Sigmoid colon (tissue), 7 donors: ENCODE data around the gene FOXP1. TPM values are rescaled to one million over a fixed set of nuclear protein-coding genes. Genes with fewer than 3 reads are reported as not detected.

Experiments
- DNase-seq: peaks from one replicate; pipeline ENCODE4 v3.0.0-alpha.2; 2019
- H3K27ac ChIP-seq, 4 donors: fragments of 200-600 bp; sonication (generic); one replicate each; pipeline ENCODE4 v1.5.1; 2016 to 2019; ENCODE audit warnings: mild to moderate bottlenecking in 1 of 4
- H3K27me3 ChIP-seq, 3 donors: fragments of 200-600 bp; sonication (generic); one replicate each; pipeline ENCODE4 v1.5.1; 2019; ENCODE audit warnings: mild to moderate bottlenecking in 1 of 3
- H3K36me3 ChIP-seq, 4 donors: fragments of 200-600 bp; sonication (generic); one replicate each; pipeline ENCODE4 v1.5.1; 2016 to 2019
- H3K4me1 ChIP-seq, 4 donors: fragments of 200-600 bp; sonication (generic); one replicate each; pipeline ENCODE4 v1.5.1; 2017 to 2019
- H3K4me3 ChIP-seq, 4 donors: fragments of 200-600 bp; sonication (generic); one replicate each; pipeline ENCODE4 v1.5.1; 2017 to 2019; ENCODE audit warnings: mild to moderate bottlenecking in 2 of 4, moderate library complexity in 1 of 4
- H3K9me3 ChIP-seq, 4 donors: fragments of 200-600 bp in 3 of 4; sonication (generic) in 3 of 4; one replicate each; pipeline versions ENCODE4 v1.5.1 to v1.6.1; 2013 to 2019
- CTCF ChIP-seq, 4 experiments: fragments of 450-650 bp in 3 of 4; fragments of 200-600 bp in 1 of 4; IDR thresholded peaks; one replicate each; pipeline ENCODE4 v1.5.1; 2016 to 2019; ENCODE audit warnings: antibody characterized with exemption in 4 of 4, mild to moderate bottlenecking in 3 of 4, moderate library complexity in 2 of 4
- EP300 ChIP-seq, 4 donors: sonication (generic); formaldehyde crosslinking; IDR thresholded peaks; one replicate each; pipeline ENCODE4 v1.6.1; 2017; ENCODE audit warnings: antibody characterized with exemption in 4 of 4
- POLR2A ChIP-seq, 2 donors: fragments of 450-650 bp; IDR thresholded peaks; one replicate each; pipeline ENCODE4 v1.6.1; 2016; ENCODE audit warnings: antibody characterized with exemption in 2 of 2, mild to moderate bottlenecking in 2 of 2, moderate library complexity in 2 of 2
- POLR2AphosphoS5 ChIP-seq, 4 donors: sonication (generic); formaldehyde crosslinking; IDR thresholded peaks; one replicate each; pipeline ENCODE4 v1.6.1; 2017; ENCODE audit warnings: antibody characterized with exemption in 4 of 4
- WGBS, 2 donors: extraction: QIAGEN DNeasy Blood & Tissue Kit; methylation state at CpG; one replicate each; pipeline ENCODE4 v1.1.7; 2013; 5-methylcytosine and 5-hydroxymethylcytosine counted together
- intact Hi-C: fragments of 100-400 bp; cut with DNase I; formaldehyde crosslinking; loops from one replicate; pipeline ENCODE4 v1.15.1; 2023
- polyA plus RNA-seq, 3 donors: library from polyadenylated mRNA; stranded (reverse); fragments of 200-250 nt; gene quantifications; one replicate each; pipeline ENCODE4 v1.2.3, GENCODE V29; 2013
- total RNA-seq, 4 donors: library from RNA; depleted of rRNA; stranded (reverse); fragments of >200 nt; gene quantifications; one replicate each; pipeline ENCODE4 v1.1.0, GENCODE V29; 2016
- donor health status: healthy with polysubstance abuse.
- donor health status: Bipolar disorder and iron deficiency.
- donor health status: healthy.

FOXP1 gene
- total and polyA plus RNA-seq, 7 donors, result 13.8 to 232 (median 139) TPM

- Histone ChIP-seq H3K36me3 (no peaks in the 10 kb centered on the region), H3K9me3 (no peaks in the 10 kb centered on the region), H3K27me3 (no peaks in the 10 kb centered on the region), H3K4me1 (peaks cover 0 to 66% (median 60%) of the 10 kb centered on the region in 4 donors), H3K27ac (peak overlapping the region; percentile 92 to 99 (median 98)), H3K4me3 (peak overlapping the region; percentile 71 to 81 (median 72))
- 10 to 40% methylated on average over 3 of the region's 3 CpGs for WGBS, 2 donors
- DNase-seq, result no peak
- TF ChIP-seq POLR2A (IDR thresholded peaks at IDR 0.05), result no peak
- TF ChIP-seq POLR2AphosphoS5 (IDR thresholded peaks at IDR 0.05), result no peak
- intact Hi-C loops, result loop anchor here (5.0 kb wide), 2 partner anchors 246 to 521 kb away; partner anchors contain the start of gene FOXP1
Observed at GRCh38 chr3:71061581-71061980, 521.9 kb downstream of the FOXP1 start.

GRCh38 chr3:71061037-71061436, 522.5 kb downstream of the FOXP1 start:
- Histone ChIP-seq H3K27me3 (no peaks in the 10 kb centered on the region), H3K36me3 (no peaks in the 10 kb centered on the region), H3K4me3 (peak overlapping the region in 3 of 4 donors; percentile 71 to 81 (median 73)), H3K27ac (peak overlapping the region; percentile 92 to 99 (median 98)), H3K4me1 (peaks cover 0 to 66% (median 60%) of the 10 kb centered on the region in 4 donors), H3K9me3 (no peaks in the 10 kb centered on the region)
- TF ChIP-seq POLR2AphosphoS5 (IDR thresholded peaks at IDR 0.05), result no peak
- no peak for TF ChIP-seq POLR2A (IDR thresholded peaks at IDR 0.05)
- no peak for TF ChIP-seq EP300 (IDR thresholded peaks at IDR 0.05)
- TF ChIP-seq CTCF (IDR thresholded peaks at IDR 0.05), result no peak
- intact Hi-C loops, result loop anchor here (5.0 kb wide), 2 partner anchors 246 to 521 kb away; partner anchors contain the start of gene FOXP1
- DNase-seq, result no peak
- 19 to 56% methylated on average over 4 of the region's 4 CpGs for WGBS, 2 donors

GRCh38 chr3:71060536-71060935, 523.0 kb downstream of the FOXP1 start:
- 22 to 55% methylated on average over 2 of the region's 2 CpGs for WGBS, 2 donors
- no peak for TF ChIP-seq CTCF (IDR thresholded peaks at IDR 0.05)
- no peak for TF ChIP-seq EP300 (IDR thresholded peaks at IDR 0.05)
- no peak for TF ChIP-seq POLR2A (IDR thresholded peaks at IDR 0.05)
- TF ChIP-seq POLR2AphosphoS5 (IDR thresholded peaks at IDR 0.05), result no peak

GRCh38 chr3:71057526-71057894, 526.0 kb downstream of the FOXP1 start:
- H3K4me1 ChIP-seq, result peaks cover 0 to 97% (median 91%) of the 10 kb centered on the region in 4 donors
- H3K4me3 ChIP-seq, result peak overlapping the region in 1 of 4 donors; percentile 8
- H3K9me3 ChIP-seq, result no peaks in the 10 kb centered on the region
- intact Hi-C loops, result no loop called here
- TF ChIP-seq CTCF (IDR thresholded peaks at IDR 0.05), result no peak
- no peak for TF ChIP-seq EP300 (IDR thresholded peaks at IDR 0.05)
- WGBS, 2 donors, result 13 to 41% methylated on average over 4 of the region's 4 CpGs
- no peak for DNase-seq
- no peaks in the 10 kb centered on the region for H3K27me3 ChIP-seq
- H3K36me3 ChIP-seq, result no peaks in the 10 kb centered on the region
- H3K27ac ChIP-seq, result peak overlapping the region; percentile 92 to 99 (median 98)

More at GRCh38 chr3:71060536-71060935, 523.0 kb downstream of the FOXP1 start:
- no peaks in the 10 kb centered on the region for H3K27me3 ChIP-seq
- no peaks in the 10 kb centered on the region for H3K9me3 ChIP-seq
- no peak for DNase-seq
- intact Hi-C loops, result loop anchor here (5.0 kb wide), 2 partner anchors 247 to 522 kb away; partner anchors contain the start of gene FOXP1
- H3K4me3 ChIP-seq, result peak overlapping the region in 3 of 4 donors; percentile 71 to 81 (median 73)
- H3K36me3 ChIP-seq, result no peaks in the 10 kb centered on the region
- peaks cover 0 to 66% (median 61%) of the 10 kb centered on the region in 4 donors for H3K4me1 ChIP-seq
- peak overlapping the region; percentile 92 to 99 (median 98) for H3K27ac ChIP-seq

- intact Hi-C loops, result no loop called here
- Histone ChIP-seq H3K36me3 (peaks cover 0 to 7% (median 0%) of the 10 kb centered on the region in 4 donors), H3K4me3 (peak overlapping the region in 2 of 4 donors; percentile 9 to 20), H3K9me3 (no peaks in the 10 kb centered on the region), H3K4me1 (peaks cover 0 to 99% (median 97%) of the 10 kb centered on the region in 4 donors), H3K27ac (peak overlapping the region; percentile 79 to 99 (median 94)), H3K27me3 (no peaks in the 10 kb centered on the region)
- 30 to 62% methylated on average over 5 of the region's 5 CpGs for WGBS, 2 donors
- no peak for DNase-seq
- TF ChIP-seq EP300 (IDR thresholded peaks at IDR 0.05), result no peak
- TF ChIP-seq CTCF (IDR thresholded peaks at IDR 0.05), result no peak
- no peak for TF ChIP-seq POLR2A (IDR thresholded peaks at IDR 0.05)
- no peak for TF ChIP-seq POLR2AphosphoS5 (IDR thresholded peaks at IDR 0.05)
Observed at GRCh38 chr3:71056327-71056726, 527.2 kb downstream of the FOXP1 start.
